Measurements from ENCODE around the gene LRMDA. TPM values are rescaled to one million over a fixed set of nuclear protein-coding genes. Genes with fewer than 3 reads are reported as not detected.

LRMDA gene
- total RNA-seq, 2 donors from 2014 or later = 9.6 to 12.6 TPM

GRCh38 chr10:75461672-75462649 is 30.5 kb downstream of the LRMDA start:
- intact Hi-C loops (cut with DNase I) = no loop called here
- Histone ChIP-seq H3K36me3 (no peaks in the 10 kb centered on the region), H3K9me3 (no peaks in the 10 kb centered on the region), H3K4me3 (no peak overlapping the region), H3K4me1 (replicated peaks) (no peaks in the 10 kb centered on the region), H3K27ac (no peak overlapping the region), H3K27me3 (replicated peaks; ENCODE audit: insufficient read depth) (no peaks in the 10 kb centered on the region)
- 75% methylated on average over 15 of the region's 15 CpGs for WGBS
- DNase-seq (ENCODE audit: low spot score) = no peak
- TF ChIP-seq CTCF (IDR thresholded peaks at IDR 0.05) = no peak
- TF ChIP-seq POLR2A (IDR thresholded peaks at IDR 0.05) = no peak
- TF ChIP-seq POLR2AphosphoS5 (IDR thresholded peaks at IDR 0.05) = no peak

GRCh38 chr10:75462865-75463264 is 31.4 kb downstream of the LRMDA start:
- DNase-seq (ENCODE audit: low spot score) = no peak
- H3K9me3 ChIP-seq = no peaks in the 10 kb centered on the region
- H3K36me3 ChIP-seq = no peaks in the 10 kb centered on the region
- no peak overlapping the region for H3K4me3 ChIP-seq
- no peaks in the 10 kb centered on the region for H3K27me3 ChIP-seq (replicated peaks; ENCODE audit: insufficient read depth)
- no peak for TF ChIP-seq POLR2A (IDR thresholded peaks at IDR 0.05)
- TF ChIP-seq POLR2AphosphoS5 (IDR thresholded peaks at IDR 0.05) = no peak
- TF ChIP-seq CTCF (IDR thresholded peaks at IDR 0.05) = no peak
- H3K4me1 ChIP-seq (replicated peaks) = no peaks in the 10 kb centered on the region
- H3K27ac ChIP-seq = no peak overlapping the region
- intact Hi-C loops (cut with DNase I) = no loop called here
- 92% methylated on average over 9 of the region's 9 CpGs for WGBS

DNA sequence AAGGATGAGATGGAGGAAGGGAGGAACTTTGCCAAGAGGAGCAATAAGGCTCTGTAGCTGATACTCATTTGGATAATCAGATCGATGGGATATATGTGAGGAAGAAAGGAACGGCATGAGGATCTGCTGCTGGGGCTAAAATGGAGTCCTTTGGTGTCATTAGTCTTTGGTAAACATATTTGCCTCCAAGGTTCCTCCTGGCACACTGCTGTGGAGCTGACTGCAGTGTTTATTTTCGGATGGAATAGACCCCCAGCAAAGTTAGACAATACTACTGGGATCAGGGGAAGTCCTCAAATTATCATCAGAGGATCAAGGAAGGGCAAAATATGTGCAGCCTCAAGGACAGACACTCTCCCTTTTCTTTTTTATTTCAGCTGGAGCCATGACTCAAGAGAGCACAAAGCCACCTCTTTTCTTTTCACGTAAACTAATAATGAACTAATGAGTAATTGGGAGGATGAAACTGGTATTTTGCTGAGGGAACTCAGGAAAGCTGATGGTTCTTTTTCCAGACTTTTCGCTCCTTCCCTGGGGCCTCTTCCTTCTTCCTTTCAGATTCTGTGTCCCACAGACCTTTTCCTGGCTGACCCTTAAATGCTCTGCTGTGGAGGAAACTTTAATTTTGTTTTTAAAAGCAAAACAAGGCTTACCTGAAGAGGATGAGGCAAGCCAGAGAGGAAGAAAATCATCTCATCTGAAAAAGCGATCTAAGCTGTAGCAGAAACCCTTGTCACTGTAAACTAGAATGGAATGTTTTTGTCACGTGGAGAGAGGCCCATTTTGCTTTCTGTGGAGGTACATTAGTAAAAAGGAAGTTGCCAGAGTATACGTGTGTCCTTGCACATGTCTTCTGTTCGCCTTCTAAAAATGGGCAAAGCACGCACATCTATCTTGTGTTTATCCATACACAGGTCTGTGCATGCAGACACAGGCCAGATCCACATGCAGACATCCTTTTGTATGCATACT is 33.3 kb downstream of the LRMDA start:
- Histone ChIP-seq H3K27me3 (replicated peaks; ENCODE audit: insufficient read depth) (no peaks in the 10 kb centered on the region), H3K9me3 (no peaks in the 10 kb centered on the region), H3K4me3 (no peak overlapping the region), H3K36me3 (no peaks in the 10 kb centered on the region), H3K4me1 (replicated peaks) (no peaks in the 10 kb centered on the region), H3K27ac (peak overlapping the region; percentile 15 to 22)
- 48% methylated on average over 10 of the region's 10 CpGs for WGBS
- intact Hi-C loops (cut with DNase I) = loop anchor here (5.0 kb wide), 1 partner anchor 198 kb away; no protein-coding TSS in a partner anchor
- peak; percentile 52 for TF ChIP-seq POLR2AphosphoS5 (IDR thresholded peaks at IDR 0.05)
- no peak for TF ChIP-seq CTCF (IDR thresholded peaks at IDR 0.05)
- DNase-seq (ENCODE audit: low spot score) = peak; percentile 40

DNA sequence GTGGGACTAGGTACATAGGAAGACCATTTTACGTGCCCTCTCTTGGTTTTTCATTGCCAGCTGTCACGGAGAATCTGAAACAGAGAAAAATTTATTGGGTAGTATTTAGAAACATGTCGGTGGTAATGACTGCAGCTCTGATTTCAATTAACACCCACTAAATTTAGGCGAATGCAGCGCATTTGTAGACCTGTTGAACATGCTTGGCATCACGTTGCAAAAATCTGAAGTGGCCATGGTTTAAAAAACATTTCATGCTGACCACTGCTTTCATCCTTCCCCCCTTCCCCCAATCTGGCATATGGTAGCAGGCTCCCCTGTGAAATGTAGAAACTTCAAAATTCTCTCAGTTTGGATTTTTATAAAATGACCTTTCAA is 34.0 kb downstream of the LRMDA start:
- Histone ChIP-seq H3K27ac (peak overlapping the region in 1 of 2 donors; percentile 22), H3K4me3 (no peak overlapping the region), H3K9me3 (no peaks in the 10 kb centered on the region), H3K27me3 (replicated peaks; ENCODE audit: insufficient read depth) (no peaks in the 10 kb centered on the region), H3K36me3 (no peaks in the 10 kb centered on the region), H3K4me1 (replicated peaks) (no peaks in the 10 kb centered on the region)
- DNase-seq (ENCODE audit: low spot score) = no peak
- intact Hi-C loops (cut with DNase I) = loop anchor here (5.0 kb wide), 1 partner anchor 197 kb away; no protein-coding TSS in a partner anchor
- 48% methylated on average over 6 of the region's 6 CpGs for WGBS
- TF ChIP-seq POLR2A (IDR thresholded peaks at IDR 0.05) (no peak), POLR2AphosphoS5 (IDR thresholded peaks at IDR 0.05) (no peak), CTCF (IDR thresholded peaks at IDR 0.05) (no peak)
